NB4 (cell line): ENCODE measurements around the gene CD47.

ENCODE experiments used
- TF ChIP-seq, protein P1 (sequence below): IDR thresholded peaks from 2 replicates; pipeline ENCODE4 v1.6.1; 2011; ENCODE audit warnings: low read depth, low read length
- TF ChIP-seq, protein P2 (sequence below): IDR thresholded peaks from one replicate; pipeline ENCODE4 v1.5.1; 2012; ENCODE audit warnings: low read depth, low read length

DNA sequence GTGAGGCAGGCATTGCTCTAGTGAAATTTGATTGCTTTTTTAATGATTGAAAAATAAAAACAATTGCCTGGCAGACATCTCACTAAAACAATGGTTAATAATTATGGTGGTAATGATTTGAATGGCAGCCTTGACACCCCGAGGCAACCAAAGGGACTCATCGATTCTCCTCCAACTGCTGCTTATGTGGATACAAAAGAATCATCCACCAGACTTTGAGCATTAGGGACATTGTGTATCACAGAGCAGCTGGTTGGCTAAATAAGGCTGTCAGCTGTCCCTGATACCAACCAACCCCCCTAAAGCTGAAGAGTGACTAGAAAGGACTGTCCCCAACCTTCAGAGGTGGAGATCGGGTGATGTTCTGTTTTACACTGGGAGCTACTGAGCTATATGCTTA, 1.7 kb upstream of the CD47 start:
- TF ChIP-seq, protein P1, sequence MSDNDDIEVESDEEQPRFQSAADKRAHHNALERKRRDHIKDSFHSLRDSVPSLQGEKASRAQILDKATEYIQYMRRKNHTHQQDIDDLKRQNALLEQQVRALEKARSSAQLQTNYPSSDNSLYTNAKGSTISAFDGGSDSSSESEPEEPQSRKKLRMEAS, result no peak
- TF ChIP-seq, protein P2, sequence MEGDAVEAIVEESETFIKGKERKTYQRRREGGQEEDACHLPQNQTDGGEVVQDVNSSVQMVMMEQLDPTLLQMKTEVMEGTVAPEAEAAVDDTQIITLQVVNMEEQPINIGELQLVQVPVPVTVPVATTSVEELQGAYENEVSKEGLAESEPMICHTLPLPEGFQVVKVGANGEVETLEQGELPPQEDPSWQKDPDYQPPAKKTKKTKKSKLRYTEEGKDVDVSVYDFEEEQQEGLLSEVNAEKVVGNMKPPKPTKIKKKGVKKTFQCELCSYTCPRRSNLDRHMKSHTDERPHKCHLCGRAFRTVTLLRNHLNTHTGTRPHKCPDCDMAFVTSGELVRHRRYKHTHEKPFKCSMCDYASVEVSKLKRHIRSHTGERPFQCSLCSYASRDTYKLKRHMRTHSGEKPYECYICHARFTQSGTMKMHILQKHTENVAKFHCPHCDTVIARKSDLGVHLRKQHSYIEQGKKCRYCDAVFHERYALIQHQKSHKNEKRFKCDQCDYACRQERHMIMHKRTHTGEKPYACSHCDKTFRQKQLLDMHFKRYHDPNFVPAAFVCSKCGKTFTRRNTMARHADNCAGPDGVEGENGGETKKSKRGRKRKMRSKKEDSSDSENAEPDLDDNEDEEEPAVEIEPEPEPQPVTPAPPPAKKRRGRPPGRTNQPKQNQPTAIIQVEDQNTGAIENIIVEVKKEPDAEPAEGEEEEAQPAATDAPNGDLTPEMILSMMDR, result no peak
